Measurements from ENCODE around the gene AP1M2.

GRCh38 chr19:10612499-10613119 is 25.5 kb upstream of the AP1M2 start:
- TF ChIP-seq, protein P1, sequence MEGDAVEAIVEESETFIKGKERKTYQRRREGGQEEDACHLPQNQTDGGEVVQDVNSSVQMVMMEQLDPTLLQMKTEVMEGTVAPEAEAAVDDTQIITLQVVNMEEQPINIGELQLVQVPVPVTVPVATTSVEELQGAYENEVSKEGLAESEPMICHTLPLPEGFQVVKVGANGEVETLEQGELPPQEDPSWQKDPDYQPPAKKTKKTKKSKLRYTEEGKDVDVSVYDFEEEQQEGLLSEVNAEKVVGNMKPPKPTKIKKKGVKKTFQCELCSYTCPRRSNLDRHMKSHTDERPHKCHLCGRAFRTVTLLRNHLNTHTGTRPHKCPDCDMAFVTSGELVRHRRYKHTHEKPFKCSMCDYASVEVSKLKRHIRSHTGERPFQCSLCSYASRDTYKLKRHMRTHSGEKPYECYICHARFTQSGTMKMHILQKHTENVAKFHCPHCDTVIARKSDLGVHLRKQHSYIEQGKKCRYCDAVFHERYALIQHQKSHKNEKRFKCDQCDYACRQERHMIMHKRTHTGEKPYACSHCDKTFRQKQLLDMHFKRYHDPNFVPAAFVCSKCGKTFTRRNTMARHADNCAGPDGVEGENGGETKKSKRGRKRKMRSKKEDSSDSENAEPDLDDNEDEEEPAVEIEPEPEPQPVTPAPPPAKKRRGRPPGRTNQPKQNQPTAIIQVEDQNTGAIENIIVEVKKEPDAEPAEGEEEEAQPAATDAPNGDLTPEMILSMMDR (optimal IDR thresholded peaks at IDR 0.05 in 1 of 3, IDR thresholded peaks at IDR 0.05 in 1 of 3, conservative IDR thresholded peaks at IDR 0.05 in 1 of 3; ENCODE audit: extremely low read depth in 1 of 3, insufficient read depth in 2 of 3, low read length in 3 of 3) = no peak
- TF ChIP-seq EZH2 (IDR thresholded peaks at IDR 0.05; ENCODE audit: low read length) = no peak

Data from keratinocyte (primary cell).